PC-3 (cell line): ENCODE measurements around the gene B4GALNT3. TPM values are rescaled to one million over a fixed set of nuclear protein-coding genes. Genes with fewer than 3 reads are reported as not detected.

Experiments used
- ATAC-seq: fragments of 200-7000 bp; cut with Tn5 transposase; 2 replicates; pipeline ENCODE4 v1.9.1; 2020; ENCODE audit warnings: mild to moderate bottlenecking, moderate library complexity
- BruUV-seq: library from RNA; stranded (reverse); fragments of 400-500 nt; replicated peaks from 2 replicates; lab custom pipeline; 2021; lab: Mats Ljungman, UMichigan
- CTCF ChIA-PET: fragments of 300-600 bp; sonication (Branson Sonifier 250); formaldehyde crosslinking; loops from one replicate; lab custom pipeline; 2022; ENCODE audit warnings: antibody characterized with exemption; lab: Charles Lee
- POLR2A ChIA-PET: fragments of 300-600 bp; sonication (Branson Sonifier 250); formaldehyde crosslinking; loops from one replicate; lab custom pipeline; 2022; ENCODE audit warnings: antibody characterized with exemption; ENCODE audit not compliant: unreplicated experiment; lab: Charles Lee
- DNase-seq: peaks from one replicate; pipeline ENCODE4 v3.0.0-alpha.2; 2015
- H2AFZ ChIP-seq: fragments of 300-600 bp; sonication (generic); 2 replicates; pipeline ENCODE4 v1.6.0; 2016; ENCODE audit warnings: antibody characterized with exemption, low read length
- H3F3A ChIP-seq: fragments of 300-600 bp; sonication (generic); one replicate; pipeline ENCODE4 v1.6.0; 2017; ENCODE audit warnings: antibody characterized with exemption, low read length, control low read depth, mild to moderate bottlenecking; ENCODE audit not compliant: unreplicated experiment
- H3K27ac ChIP-seq: fragments of 300-600 bp; sonication (generic); 2 replicates; pipeline ENCODE4 v1.5.1; 2016; ENCODE audit warnings: mild to moderate bottlenecking, low read length
- H3K27me3 ChIP-seq: fragments of 300-600 bp; sonication (generic); 2 replicates; pipeline ENCODE4 v1.6.1; 2016; ENCODE audit warnings: low read length, mixed read lengths
- H3K36me3 ChIP-seq: fragments of 300-600 bp; sonication (generic); 2 replicates; pipeline ENCODE4 v1.6.1; 2016; ENCODE audit warnings: low read depth, mixed run types, low read length, mixed read lengths
- H3K4me1 ChIP-seq: fragments of 300-600 bp; sonication (generic); 2 replicates; pipeline ENCODE4 v1.5.1; 2016; ENCODE audit warnings: low read length; ENCODE audit not compliant: insufficient read depth
- H3K4me2 ChIP-seq: fragments of 300-600 bp; sonication (generic); 2 replicates; pipeline ENCODE4 v1.6.0; 2016; ENCODE audit warnings: low read length
- H3K4me3 ChIP-seq: fragments of 300-600 bp; sonication (generic); 2 replicates; pipeline ENCODE4 v1.5.1; 2016; ENCODE audit warnings: mild to moderate bottlenecking, low read length, mixed read lengths
- H3K79me2 ChIP-seq: fragments of 300-600 bp; sonication (generic); 2 replicates; pipeline ENCODE4 v1.6.1; 2017; ENCODE audit warnings: low read length, mixed read lengths
- H3K9ac ChIP-seq: fragments of 300-600 bp; sonication (generic); 2 replicates; pipeline ENCODE4 v1.6.0; 2016; ENCODE audit warnings: mild to moderate bottlenecking, low read length
- H3K9me2 ChIP-seq: fragments of 300-600 bp; sonication (generic); replicated peaks from 2 replicates; pipeline ENCODE4 v1.6.1; 2016; ENCODE audit warnings: mixed run types, low read length, mixed read lengths
- H3K9me3 ChIP-seq: fragments of 300-600 bp; sonication (generic); 2 replicates; pipeline ENCODE4 v1.6.1; 2016; ENCODE audit warnings: low read length, mixed read lengths
- H4K20me1 ChIP-seq: fragments of 300-600 bp; sonication (generic); 2 replicates; pipeline ENCODE4 v1.6.1; 2016; ENCODE audit warnings: low read length, mixed read lengths
- EZH2 ChIP-seq: fragments of 300-600 bp; sonication (generic); IDR thresholded peaks from one replicate; pipeline ENCODE4 v1.6.1; 2017; ENCODE audit warnings: antibody characterized with exemption, mild to moderate bottlenecking, low read length; ENCODE audit not compliant: unreplicated experiment
- EZH2phosphoT487 ChIP-seq: fragments of 300-600 bp; sonication (generic); IDR thresholded peaks from 2 replicates; pipeline ENCODE4 v1.6.1; 2018; ENCODE audit warnings: mild to moderate bottlenecking, antibody characterized with exemption, low read length, borderline replicate concordance
- intact Hi-C: fragments of 100-400 bp; cut with micrococcal nuclease; formaldehyde crosslinking; loops from 2 replicates; pipeline ENCODE4 v1.9.0; 2023
- total RNA-seq: library from RNA; depleted of rRNA; stranded (reverse); fragments of >200 nt; gene quantifications from 2 replicates; pipeline ENCODE4 v1.2.3, GENCODE V29; 2014; rRNA removed

The B4GALNT3 gene
- total RNA-seq, 1 experiment from 2014 or later: 3.7 TPM

DNA sequence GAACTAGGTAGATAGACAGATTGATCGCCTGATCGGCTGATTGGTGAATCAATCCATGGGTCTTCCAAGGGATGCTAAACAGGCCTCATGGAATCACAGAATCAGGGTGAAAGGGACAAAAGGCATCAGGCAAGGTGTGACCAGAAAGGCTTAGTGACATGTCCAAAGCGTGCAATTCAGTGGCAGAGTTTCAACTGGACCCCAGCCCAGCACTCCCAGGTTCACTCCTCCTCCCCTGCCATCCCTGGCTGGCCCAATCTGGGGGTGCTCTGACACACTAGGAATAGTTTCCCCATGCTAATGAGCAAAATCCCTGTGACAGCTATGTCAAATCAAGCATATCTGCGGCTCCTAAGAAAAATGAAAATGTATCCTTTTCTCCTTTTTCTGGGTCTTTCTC, 153.1 kb downstream of the B4GALNT3 start:
- Histone ChIP-seq H3K9ac (no peak overlapping the region), H3K27ac (no peak overlapping the region), H3K4me3 (no peak overlapping the region), H3K79me2 (no peaks in the 10 kb centered on the region), H3K36me3 (no peaks in the 10 kb centered on the region), H3K27me3 (no peaks in the 10 kb centered on the region), H3F3A (no peaks in the 10 kb centered on the region), H3K4me1 (peaks cover 8% of the 10 kb centered on the region), H4K20me1 (no peaks in the 10 kb centered on the region), H2AFZ (no peak overlapping the region), H3K4me2 (no peak overlapping the region), H3K9me2 (no peaks in the 10 kb centered on the region), H3K9me3 (no peaks in the 10 kb centered on the region)
- DNase-seq (no peak), ATAC-seq (no peak)
- BruUV-seq: no TSS peak
- TF ChIP-seq EZH2 (no peak), EZH2phosphoT487 (no peak)
- POLR2A ChIA-PET: no interaction called here
- intact Hi-C loops: no loop called here
- CTCF ChIA-PET: no interaction called here

Other genes starting within 250 kb of the B4GALNT3 start
- not detected in 2 replicates for gene SLC6A12, start 245.8 kb upstream of the B4GALNT3 start, total RNA-seq
- not detected in 2 replicates for gene SLC6A13, start 197.1 kb upstream of the B4GALNT3 start, total RNA-seq
- 27.8 and 34.0 TPM in 2 replicates for gene KDM5A, start 70.6 kb upstream of the B4GALNT3 start, total RNA-seq
- gene CCDC77, start 58.3 kb upstream of the B4GALNT3 start, total RNA-seq: 8.3 and 10.5 TPM in 2 replicates
- gene NINJ2, start 203.5 kb downstream of the B4GALNT3 start, total RNA-seq: not detected in 2 replicates